Inflammatory macrophage (primary cell): ENCODE results near the gene RHBDL2.
"Not testable (repeated sequence)": the region's sequence is repeated elsewhere in the genome, so short reads cannot be mapped to it uniquely, and the experiment has no call there.

ENCODE experiments used
- DNase-seq, 2 donors: peaks; one replicate each; pipeline ENCODE4 v3.0.0-alpha.2; 2020 to 2022

Gene RHBDL2

DNA sequence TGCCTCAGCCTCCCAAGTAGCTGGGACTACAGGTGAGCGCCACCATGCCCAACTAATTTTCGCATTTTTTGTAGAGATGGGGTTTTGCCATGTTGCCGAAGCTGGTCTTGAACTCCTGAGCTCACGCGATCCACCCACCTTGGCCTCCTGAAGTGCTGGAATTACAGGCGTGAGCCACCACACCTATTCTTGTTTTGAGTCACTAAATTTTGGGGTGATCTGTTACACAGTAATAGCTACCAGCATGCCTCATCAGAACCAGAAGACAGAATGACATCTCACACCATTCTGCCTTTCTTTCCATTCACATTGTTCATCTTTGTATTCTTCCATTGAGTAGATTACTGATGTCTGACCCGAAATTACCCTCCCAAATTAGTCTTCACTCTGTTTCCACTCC, 9.1 kb downstream of the RHBDL2 start:
- no peak for DNase-seq

DNA sequence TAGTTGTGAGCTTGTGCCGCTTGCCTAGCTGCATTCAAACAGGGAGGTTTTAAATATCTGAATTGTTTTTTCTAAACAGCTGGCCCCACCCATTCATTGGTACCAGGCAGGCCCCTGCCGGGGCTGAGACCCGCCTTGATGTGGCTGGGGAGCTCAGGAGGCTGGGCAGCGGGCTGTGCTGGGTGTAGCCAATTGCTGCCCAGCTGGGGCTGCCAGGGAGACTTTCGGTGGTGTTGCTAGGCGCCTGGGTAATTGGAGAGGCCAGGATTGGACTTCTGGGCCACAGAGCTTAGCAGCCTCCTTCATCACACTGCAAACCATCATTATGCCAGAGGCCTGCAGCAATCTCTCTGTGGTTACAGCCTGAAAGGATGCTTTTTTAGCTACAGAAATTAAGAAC, 12.2 kb downstream of the RHBDL2 start:
- DNase-seq: no peak

DNA sequence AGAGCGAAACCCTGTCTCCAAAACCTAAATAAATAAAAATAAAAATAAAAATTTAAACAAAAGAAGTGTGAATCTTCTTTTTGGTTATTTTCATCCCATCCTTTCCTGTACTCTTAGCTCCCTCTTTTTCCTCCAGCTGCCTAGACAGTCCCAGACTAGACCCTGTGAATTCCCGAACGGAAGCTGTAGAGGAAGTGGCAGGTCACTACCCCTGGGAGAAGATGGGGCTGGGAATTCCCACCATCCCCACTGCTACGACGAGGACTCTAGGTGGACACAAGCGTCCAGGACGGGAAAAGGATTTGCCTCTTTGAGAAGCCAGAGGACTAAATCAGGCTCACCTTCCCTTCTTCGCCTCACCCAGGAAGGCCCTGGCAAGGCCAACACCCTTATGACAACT, 12.6 kb downstream of the RHBDL2 start:
- no peak for DNase-seq

DNA sequence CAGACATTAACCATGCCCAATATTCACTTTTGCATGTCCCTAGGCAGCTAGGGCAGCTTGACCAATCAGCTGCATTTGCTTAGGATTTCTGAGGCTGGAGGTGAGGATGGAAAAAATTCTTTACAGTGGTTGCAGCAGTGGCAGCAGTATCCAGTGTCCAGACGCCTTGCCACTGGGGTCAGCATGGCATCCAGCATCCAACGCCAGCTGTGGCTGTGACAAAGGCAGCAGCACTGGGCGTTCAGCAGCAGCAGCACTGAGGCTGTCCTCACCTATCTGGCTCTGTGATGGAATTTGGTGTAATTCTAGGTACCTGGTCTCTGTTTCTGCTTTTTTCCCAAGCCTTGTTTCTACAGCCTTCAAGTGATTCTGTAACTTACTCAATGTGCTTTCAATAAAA, 15.5 kb downstream of the RHBDL2 start:
- DNase-seq: no peak

DNA sequence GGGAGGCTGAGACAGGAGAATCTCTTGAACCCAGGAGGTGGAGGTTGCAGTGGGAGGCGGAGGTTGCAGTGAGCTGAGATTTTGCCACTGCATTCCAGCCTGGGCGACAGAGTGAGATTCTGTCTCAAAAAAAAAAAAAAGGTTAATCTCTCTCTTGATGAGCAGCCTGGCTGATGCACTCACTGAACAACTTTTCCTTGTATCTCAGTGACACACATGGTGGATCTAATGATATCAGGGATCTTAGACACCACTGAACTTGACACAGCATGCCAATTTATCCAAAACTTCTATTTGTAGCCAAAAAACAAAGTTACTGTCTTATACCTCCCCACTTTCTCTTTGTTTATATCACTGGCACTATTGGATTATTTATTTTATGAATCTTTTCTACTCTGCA, 16.2 kb downstream of the RHBDL2 start:
- DNase-seq: no peak

DNA sequence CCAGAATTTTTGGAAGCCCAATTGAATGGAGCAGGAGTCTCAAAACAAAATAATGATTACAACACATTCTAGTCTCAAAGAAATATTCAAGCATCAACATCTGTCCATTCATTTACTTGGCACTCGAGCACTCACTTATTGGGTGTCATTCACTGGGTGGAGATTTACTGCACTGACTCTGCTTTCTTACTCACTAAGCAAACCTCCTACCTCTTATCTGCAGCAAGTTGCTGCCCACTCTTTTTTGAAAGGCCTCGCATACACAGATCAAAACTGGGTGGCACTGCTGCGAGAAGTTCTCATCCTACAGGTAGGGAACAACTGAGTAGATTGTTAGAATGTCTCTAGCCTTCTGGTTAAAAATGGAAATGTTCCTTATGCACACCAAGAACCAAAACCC, 18.0 kb downstream of the RHBDL2 start:
- no peak for DNase-seq

DNA sequence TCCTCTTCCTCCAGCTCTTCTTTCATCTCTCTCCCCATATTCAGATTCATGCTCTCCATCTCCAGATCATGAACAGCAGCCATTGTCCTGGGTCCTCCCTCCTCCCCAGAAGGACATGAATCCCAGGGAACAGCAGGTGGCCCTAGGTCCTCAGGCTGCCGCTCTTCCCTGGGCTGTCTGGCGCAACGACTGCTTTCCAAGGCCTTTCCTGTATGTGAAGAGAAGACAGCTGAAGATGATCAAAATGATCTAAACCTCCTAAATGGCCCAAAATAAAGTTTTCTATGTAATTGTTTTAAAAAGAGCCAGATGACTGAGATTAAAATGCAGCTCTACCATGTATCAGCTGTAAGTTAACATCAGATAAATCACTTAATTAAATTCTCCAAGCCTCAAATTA, 22.5 kb downstream of the RHBDL2 start:
- no peak for DNase-seq

DNA sequence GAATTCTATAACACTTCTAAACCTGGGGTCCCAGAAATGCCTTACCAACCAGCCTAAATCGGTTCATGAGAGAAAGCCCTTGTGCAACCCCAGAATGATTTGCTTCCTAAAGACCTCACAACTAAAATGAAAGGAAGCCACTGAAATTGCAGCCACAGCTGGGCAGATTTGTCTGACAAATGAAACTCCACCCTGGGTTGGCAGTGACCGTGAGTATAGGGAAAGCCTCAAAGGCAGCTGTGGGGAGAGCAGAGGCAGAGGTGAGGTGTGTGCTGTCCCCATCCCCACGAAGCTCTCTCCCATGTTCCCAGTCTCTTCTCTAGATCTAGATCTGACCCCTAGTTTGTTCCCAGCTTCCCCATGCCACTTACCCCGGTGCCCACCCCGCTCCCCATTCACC, 23.1 kb downstream of the RHBDL2 start:
- no peak for DNase-seq

DNA sequence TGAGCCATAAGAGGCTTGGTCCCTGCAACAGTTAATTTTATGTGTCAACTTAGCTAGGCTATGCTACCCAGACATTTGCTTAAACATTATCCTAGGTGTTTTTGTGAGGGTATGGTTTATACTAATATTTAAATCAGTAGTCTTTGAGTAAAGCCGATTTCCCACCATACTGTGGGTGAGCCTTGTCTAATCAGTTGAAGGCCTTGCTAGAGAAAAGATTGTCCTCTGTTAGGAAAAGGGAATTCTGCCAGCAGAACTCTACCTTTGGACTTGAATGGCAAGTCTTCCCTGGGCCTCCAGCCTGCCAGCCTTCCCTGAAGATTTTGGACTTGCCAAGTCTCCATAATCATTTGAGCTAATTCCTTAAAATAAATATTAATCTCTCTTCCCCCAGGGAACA, 23.9 kb downstream of the RHBDL2 start:
- no peak for DNase-seq

DNA sequence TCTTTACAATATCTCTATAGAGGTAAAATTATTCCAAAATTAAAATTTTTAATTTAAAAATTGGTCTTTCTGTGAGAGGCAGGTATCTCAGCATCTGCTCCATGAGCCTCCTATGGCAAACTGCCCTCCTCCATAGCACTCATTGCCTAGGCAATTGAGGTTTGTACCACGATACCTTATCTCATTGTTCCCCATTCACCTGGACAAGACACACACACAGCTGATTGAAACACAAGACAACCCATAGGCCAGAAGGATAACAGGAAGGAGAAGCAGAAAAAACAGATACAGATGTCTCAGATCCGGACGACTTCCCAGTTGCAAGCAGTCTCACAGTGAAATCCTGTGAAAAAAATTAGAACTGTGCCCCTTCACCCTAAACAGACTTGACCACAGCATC, 24.3 kb downstream of the RHBDL2 start:
- no peak for DNase-seq

DNA sequence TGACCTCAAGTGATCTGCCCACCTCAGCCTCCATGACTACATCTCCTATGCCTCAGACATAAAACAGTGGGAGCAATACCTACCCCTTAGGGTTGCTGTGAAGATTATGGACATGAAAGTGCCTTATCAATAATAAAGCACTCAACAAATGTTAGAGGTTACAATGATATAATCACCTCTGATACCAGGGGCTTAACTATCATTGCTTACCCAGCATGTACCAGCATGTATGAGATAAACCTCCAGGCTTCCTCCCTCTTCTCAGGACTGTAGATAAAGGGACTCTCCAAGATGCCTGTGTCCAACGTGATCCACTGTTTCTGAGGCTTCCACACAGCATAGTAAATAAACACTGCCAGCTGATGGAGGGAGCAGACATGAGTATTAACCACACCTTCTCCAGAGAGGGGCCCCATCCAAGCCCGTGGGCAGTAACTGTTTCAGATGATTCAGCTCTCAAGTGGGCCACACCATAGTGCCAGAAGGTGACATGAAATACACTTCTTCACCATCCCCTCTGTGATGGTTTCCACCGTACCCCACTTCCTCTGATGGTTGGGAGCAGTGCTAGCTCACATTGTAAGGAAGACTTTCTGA, 26.2 kb downstream of the RHBDL2 start:
- no peak for DNase-seq

DNA sequence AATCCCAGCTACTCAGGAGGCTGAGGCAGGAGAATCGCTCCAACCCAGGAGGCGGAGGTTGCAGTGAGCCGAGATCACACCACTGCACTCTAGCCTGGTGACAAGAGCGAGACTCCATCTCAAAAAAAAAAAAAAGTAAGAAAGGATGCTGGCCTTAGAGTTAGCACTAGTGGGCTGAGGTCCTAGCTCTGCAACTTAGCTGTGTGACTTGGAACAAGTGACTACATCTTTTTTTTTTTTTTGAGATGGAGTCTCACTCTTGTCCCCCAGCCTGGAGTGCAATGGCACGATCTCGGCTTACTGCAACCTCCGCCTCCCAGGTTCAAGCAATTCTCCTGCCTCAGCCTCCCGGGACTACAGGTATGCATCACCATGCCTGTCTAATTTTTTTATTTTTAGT, 26.7 kb downstream of the RHBDL2 start:
- DNase-seq: not testable (repeated sequence)

DNA sequence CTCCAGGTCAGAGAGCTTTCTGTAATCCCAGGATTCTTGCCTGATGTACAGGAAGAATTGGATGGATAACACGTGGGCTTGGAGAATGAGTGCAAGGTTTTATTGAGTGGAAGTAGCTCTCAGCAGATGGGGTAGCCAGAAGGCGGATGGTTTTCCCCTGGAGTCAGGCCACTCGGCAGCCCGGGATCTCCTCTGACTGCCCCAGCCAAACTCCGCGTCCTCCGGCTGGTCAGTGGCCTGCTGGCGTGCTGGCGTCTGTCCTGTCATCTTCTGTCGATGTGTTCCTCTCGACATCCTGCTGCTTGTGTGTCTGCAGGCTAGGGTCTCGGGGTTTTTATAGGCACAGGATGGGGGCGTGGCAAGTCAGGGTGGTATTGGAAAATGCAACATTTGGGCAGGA, 32.8 kb downstream of the RHBDL2 start:
- no peak for DNase-seq

DNA sequence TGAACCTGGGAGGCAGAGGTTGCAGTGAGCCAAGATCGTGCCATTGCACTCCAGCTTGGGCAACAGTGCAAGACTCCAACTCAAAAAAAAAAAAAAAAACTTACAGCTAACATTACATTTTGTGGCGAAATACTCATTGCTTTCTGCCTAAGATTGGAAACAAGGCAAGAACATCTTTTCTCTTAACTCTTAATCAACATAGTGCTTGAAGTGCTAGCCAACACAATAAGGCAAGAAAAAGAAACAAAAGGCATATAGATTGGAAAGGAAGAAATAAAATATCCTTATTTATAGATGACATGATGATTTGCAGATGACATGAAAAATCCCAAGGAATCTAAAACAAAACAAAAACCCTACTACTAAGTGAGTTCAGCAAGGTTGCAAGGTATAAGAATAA, 35.6 kb downstream of the RHBDL2 start:
- DNase-seq: no peak

DNA sequence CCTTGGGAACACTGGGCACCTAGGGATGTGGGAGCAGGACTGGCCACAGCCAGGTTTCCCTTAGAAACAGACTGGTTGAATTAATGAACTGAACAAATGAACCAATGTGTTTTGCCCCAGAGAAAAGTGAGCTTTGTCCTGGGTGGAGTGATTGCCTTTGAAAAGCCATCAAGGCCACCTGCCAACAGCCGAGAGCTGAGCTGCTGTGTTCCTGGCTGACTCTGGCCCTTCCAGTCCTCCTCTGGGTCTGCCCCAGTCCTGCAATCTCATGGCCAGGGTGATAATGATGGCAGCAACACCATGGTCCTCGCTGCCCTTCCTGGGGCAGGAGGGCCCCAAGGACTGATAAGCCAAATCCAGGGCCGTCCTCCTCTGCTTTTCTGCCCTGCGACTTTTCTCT, 42.1 kb downstream of the RHBDL2 start:
- DNase-seq: no peak

DNA sequence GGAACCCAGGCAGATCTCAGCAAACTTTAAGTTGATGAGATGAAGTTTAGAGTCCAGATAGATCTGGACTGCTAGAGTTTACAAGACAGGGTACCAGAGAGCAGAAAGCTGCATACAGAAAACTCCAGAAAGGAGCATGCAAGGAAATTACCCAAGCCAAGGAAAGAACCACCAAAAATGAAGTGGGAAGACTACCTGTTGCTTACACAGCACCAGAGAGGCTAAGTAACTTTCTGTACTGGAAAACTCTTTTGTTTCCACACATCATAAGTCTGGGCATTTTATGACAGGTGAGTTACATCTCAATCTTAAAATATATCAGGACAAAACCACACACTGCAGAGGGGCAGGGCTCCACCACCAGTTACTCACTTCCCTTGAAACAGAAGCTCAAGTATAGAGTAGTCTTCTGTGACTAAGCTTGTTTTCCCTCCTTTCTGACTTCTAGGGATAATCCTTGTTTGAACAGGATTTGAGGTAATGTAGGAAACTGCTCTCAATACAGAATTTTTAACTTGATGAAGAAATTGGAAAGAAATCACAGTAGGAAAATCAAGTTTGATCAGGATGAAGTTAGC, 42.9 kb downstream of the RHBDL2 start:
- DNase-seq: no peak

DNA sequence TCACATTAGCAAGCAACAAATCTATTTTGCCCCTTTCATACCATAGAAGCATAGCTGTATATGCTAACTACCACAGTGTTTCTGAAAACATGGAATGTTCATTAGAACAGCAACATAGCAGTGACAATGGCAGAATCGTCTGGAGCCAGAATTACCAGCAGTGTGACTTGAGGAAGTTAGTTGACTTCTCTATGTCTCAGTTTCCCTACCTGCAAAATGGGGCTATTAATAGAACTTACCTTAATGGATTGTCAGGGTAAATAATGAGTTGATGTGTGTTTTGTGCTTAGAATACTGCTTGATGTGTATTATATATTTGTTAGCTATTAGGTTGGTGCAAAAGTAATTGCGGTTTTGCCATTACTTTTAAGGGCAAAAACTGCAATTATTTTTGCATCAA, 45.5 kb downstream of the RHBDL2 start:
- no peak for DNase-seq

DNA sequence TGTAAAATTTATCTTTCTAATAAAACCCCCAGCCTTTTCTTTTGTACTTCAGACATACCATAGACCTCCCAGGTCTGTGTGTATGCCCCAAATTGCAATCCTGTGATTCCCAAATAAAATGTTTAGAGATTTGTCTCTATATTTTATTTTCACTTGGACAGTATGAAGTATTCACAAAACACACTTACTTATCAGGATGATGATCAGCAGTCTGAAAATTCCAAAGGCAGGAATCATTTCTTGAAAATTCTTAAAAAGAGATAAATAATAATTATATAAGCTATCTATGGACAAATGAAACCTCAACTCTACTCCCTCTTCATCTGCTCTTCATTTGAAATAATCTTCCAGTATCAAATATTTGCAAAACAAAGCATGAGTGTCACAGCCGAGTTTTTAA, 48.7 kb downstream of the RHBDL2 start:
- DNase-seq: no peak

DNA sequence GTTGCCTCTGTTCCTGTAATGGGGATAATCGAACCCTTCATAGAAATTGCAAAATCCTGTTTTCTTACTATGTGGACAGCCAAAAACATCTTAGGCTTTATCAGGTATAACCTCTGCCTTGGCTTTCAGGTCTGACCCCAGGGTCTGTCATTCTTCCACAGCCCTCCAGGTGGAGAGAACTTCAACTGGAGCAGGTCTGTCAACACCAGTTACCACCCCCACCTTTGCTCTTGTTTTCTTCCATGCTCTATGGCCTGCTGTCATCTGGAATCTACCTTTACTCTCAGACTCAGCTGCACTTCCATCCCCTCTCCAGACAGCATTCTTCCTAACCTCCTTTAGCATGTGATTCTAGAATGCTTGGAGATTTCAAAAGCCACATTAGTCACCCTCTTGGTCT, 49.9 kb downstream of the RHBDL2 start:
- no peak for DNase-seq

DNA sequence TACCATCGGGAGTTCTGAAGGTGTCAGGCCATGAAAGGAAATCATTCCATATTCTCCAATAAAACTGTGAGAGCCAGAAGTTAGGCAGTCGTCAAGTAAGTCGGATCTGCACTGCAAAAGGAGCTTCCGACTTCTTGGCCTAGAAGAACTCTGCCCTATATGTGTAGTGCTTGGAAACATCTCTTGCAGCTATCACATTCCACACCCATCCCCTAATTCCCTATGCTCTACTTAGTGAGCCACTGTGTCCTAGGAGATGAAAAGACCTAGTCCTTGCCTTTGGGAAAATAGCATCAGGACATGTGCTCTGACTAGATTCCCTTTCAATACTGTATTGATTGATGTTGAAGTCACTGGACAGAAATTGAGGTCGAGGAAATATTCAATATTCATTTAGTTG, 52.0 kb downstream of the RHBDL2 start:
- no peak for DNase-seq

DNA sequence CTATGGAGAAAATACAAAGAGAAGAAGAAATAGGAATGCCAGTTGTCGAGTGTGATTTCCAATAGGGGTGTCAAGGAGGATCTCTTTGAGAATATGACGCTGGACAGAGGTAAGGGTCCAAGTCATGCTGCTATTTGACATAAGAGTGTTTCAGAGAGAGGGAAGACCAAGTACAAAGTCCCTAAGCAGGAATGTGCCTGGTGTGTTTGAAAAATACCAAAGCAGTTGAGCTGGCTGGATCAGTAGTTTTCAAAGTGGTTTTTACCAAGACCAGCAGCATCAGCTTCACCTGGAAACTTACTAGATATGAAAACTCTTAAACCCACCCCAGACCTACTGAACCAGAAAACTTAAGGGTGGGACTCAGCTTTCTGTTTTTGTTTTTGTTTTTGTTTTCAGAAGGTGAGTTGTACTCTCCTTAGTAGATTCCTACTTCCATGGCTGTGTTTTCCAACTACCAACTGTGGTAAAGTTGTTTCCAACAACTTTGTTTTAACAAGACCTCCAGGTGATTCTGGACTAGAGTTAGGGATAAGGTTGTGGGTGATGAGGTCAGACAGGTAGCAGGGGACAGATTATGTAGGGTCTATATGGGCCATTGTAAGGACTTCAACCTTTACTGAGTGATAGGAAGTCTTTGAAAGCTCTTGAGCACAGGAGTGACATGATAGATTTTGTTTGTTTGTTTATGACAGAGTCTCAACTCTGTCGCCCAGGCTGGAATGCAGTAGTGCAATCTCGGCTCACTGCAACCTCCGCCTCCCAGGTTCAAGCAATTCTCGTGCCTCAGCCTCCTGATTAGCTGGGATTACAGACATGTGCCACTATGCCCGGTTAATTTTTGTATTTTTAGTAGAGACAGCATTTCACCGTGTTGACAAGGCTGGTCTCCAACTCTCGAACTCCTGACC, 53.0 kb downstream of the RHBDL2 start:
- no peak for DNase-seq

DNA sequence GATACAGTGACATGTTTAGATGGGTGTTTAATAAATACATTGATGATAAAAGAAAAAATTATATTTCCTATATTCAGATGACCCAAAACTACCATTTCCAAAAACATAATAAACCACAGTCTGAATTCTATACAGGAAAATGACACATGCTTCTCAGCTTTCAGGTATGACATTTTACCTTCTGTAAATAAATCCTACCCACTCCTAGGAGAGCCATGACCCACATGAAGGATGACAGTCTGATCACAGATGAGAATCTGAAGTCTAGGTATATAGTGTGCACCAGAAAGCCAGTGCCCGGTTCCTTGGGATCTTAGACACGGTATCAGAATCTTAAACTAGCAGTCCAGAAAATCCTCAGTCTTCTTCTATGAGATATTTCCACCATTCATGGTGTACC, 56.5 kb downstream of the RHBDL2 start:
- no peak for DNase-seq

DNA sequence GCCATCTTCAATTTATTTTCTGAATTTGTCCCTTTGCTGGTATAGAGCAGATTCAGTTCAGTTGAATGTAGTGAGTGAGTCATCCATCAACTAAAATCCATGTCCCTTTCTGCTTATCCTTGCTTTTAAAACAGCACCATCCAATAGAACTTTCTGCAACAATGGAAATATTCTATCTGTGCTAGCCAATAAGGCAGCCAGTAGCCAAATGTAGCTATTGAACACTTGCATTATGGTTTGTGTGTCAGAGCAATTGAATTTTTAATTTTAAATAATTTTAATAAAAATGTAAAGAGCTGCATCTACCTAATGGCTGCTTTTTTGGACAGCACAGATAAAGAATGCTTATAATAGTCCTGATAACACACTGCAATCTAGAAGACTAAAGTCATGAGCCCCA, 60.1 kb downstream of the RHBDL2 start, which contains the start of gene GJA9:
TSS of gene GJA9 (minus strand) at position 101 of the 400 bp plus-strand sequence. CDS start 5,489 bp downstream, outside the sequence.
- DNase-seq: no peak

DNA sequence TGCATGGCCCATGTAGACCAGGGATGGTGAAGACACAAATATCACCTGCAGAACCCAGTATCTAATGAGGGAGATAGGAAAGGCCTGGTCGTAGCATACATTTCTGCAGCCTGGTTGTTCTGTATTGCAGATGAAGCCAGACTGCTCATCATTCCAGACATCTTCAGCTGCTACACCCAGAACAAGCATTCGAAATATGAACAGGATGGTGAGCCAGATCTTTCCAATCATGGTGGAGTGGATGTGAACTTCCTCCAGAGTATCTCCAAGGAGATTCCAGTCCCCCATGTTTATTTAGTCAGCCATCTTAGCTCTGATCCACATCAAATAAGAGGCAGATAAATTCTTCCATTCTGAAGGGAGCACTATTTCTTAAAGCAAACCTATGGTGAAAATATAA, 65.8 kb downstream of the RHBDL2 start:
- DNase-seq: no peak
